HK-2 (cell line): ENCODE results near the gene DBR1.

Experiments
- DNase-seq: peaks from one replicate; pipeline ENCODE4 v3.0.0-alpha.2; 2018; ENCODE audit not compliant: unreplicated experiment

DBR1 gene

GRCh38 chr3:138174421-138175131 lies at the start of gene DBR1:
Gene DBR1 (minus strand): TSS chr3:138174921. CDS start chr3:138174795, 126 bp downstream.
- DNase-seq: peak; percentile 83

- no peak for DNase-seq
Observed at GRCh38 chr3:138222942-138223287, 48.2 kb upstream of the DBR1 start.

GRCh38 chr3:138222131-138222941 lies 47.6 kb upstream of the DBR1 start:
- no peak for DNase-seq

- DNase-seq: no peak
Observed at GRCh38 chr3:138220788-138221187, 46.1 kb upstream of the DBR1 start.

GRCh38 chr3:138220242-138220641 lies 45.5 kb upstream of the DBR1 start:
- no peak for DNase-seq

GRCh38 chr3:138219255-138219654 lies 44.5 kb upstream of the DBR1 start:
- DNase-seq: no peak

- DNase-seq: no peak
Observed at GRCh38 chr3:138213398-138214085, 38.8 kb upstream of the DBR1 start.

- no peak for DNase-seq
Observed at GRCh38 chr3:138210528-138210927, 35.8 kb upstream of the DBR1 start.

- DNase-seq: no peak
Observed at GRCh38 chr3:138206196-138206595, 31.5 kb upstream of the DBR1 start.

- DNase-seq: no peak
Observed at GRCh38 chr3:138205527-138205926, 30.8 kb upstream of the DBR1 start.

GRCh38 chr3:138203938-138204337 lies 29.2 kb upstream of the DBR1 start:
- no peak for DNase-seq

- DNase-seq: no peak
Observed at GRCh38 chr3:138202945-138203701, 28.4 kb upstream of the DBR1 start.

GRCh38 chr3:138200424-138200823 lies 25.7 kb upstream of the DBR1 start:
- DNase-seq: no peak

- no peak for DNase-seq
Observed at GRCh38 chr3:138199851-138200250, 25.1 kb upstream of the DBR1 start.

GRCh38 chr3:138197524-138197923 lies 22.8 kb upstream of the DBR1 start:
- no peak for DNase-seq

- DNase-seq: peak; percentile 22
Observed at GRCh38 chr3:138197058-138197457, 22.3 kb upstream of the DBR1 start.

GRCh38 chr3:138196023-138196422 lies 21.3 kb upstream of the DBR1 start:
- no peak for DNase-seq

GRCh38 chr3:138195481-138195880 lies 20.8 kb upstream of the DBR1 start:
- DNase-seq: no peak

- DNase-seq: no peak
Observed at GRCh38 chr3:138188013-138188730, 13.5 kb upstream of the DBR1 start.

GRCh38 chr3:138187296-138188012 lies 12.7 kb upstream of the DBR1 start, which contains the start of gene ARMC8:
Gene ARMC8 (plus strand): TSS chr3:138187301. CDS start chr3:138187555, 254 bp downstream.
- DNase-seq: peak; percentile 64
